BLaER1 treated with 17β-estradiol and CSF1 and Interleukin-3, amounts not matched to agents 10 nM and 100 nM (cell line): ENCODE measurements around the gene PLOD1.
"Not testable (repeated sequence)": the region's sequence is repeated elsewhere in the genome, so short reads cannot be mapped to it uniquely, and the experiment has no call there.

Experiments
- H3K27ac ChIP-seq, 11 experiments: shearing (Covaris generic); formaldehyde crosslinking; 2 replicates each; pipeline ENCODE4 v1.8.1; 2022
- H3K27me3 ChIP-seq, 11 experiments: shearing (Covaris generic); formaldehyde crosslinking; 2 replicates each; pipeline ENCODE4 v1.8.1; 2022
- H3K36me3 ChIP-seq, 11 experiments: shearing (Covaris generic); formaldehyde crosslinking; 2 replicates each; pipeline ENCODE4 v1.8.1; 2022
- H3K4me1 ChIP-seq, 10 experiments: shearing (Covaris generic); formaldehyde crosslinking; 2 replicates each; pipeline ENCODE4 v1.8.1; 2022
- H3K4me2 ChIP-seq, 11 experiments: shearing (Covaris generic); formaldehyde crosslinking; 2 replicates each; pipeline ENCODE4 v1.8.1; 2022
- H3K4me3 ChIP-seq, 10 experiments: shearing (Covaris generic); formaldehyde crosslinking; 2 replicates each; pipeline ENCODE4 v1.8.1; 2022
- H3K9ac ChIP-seq, 11 experiments: shearing (Covaris generic); formaldehyde crosslinking; 2 replicates each; pipeline ENCODE4 v1.8.1; 2022
- H3K9me3 ChIP-seq, 11 experiments: shearing (Covaris generic); formaldehyde crosslinking; replicated peaks in 1 of 11; 2 replicates each; pipeline ENCODE4 v1.8.1; 2022
- H4K20me1 ChIP-seq, 11 experiments: shearing (Covaris generic); formaldehyde crosslinking; 2 replicates each; pipeline ENCODE4 v1.8.1; 2022
- Cebpa-rat ChIP-seq, 11 experiments: shearing (Covaris generic); IDR thresholded peaks; 2 replicates each; pipeline ENCODE4 v1.8.1; 2022

The PLOD1 gene

GRCh38 chr1:11898086-11898785 is 36.3 kb upstream of the PLOD1 start:
- Histone ChIP-seq H3K9me3 (no peaks in the 10 kb centered on the region), H3K4me3 (no peak overlapping the region), H3K9ac (no peak overlapping the region), H3K4me1 (peaks cover 0 to 7% (median 7%) of the 10 kb centered on the region in 10 experiments; a peak in 14 of 20 replicates), H4K20me1 (no peaks in the 10 kb centered on the region; a peak in 1 of 22 replicates), H3K27ac (no peak overlapping the region), H3K27me3 (peaks cover 11 to 31% (median 23%) of the 10 kb centered on the region in 11 experiments), H3K4me2 (no peak overlapping the region), H3K36me3 (no peaks in the 10 kb centered on the region)
- no peak for TF ChIP-seq Cebpa-rat (IDR thresholded peaks at IDR 0.05)

GRCh38 chr1:11898831-11899467 is 35.6 kb upstream of the PLOD1 start:
- no peaks in the 10 kb centered on the region; a peak in 1 of 20 replicates for H3K4me1 ChIP-seq
- H3K27ac ChIP-seq, result no peak overlapping the region
- peaks cover 11 to 31% (median 23%) of the 10 kb centered on the region in 11 experiments for H3K27me3 ChIP-seq
- H3K36me3 ChIP-seq, result no peaks in the 10 kb centered on the region
- no peak overlapping the region for H3K9ac ChIP-seq
- no peaks in the 10 kb centered on the region; a peak in 1 of 22 replicates for H4K20me1 ChIP-seq
- H3K4me2 ChIP-seq, result no peak overlapping the region
- no peak for TF ChIP-seq Cebpa-rat (IDR thresholded peaks at IDR 0.05)
- H3K4me3 ChIP-seq, result no peak overlapping the region
- no peaks in the 10 kb centered on the region for H3K9me3 ChIP-seq

GRCh38 chr1:11901446-11901845 is 33.1 kb upstream of the PLOD1 start:
- not testable (repeated sequence) for H4K20me1 ChIP-seq, H3K27ac ChIP-seq, H3K4me2 ChIP-seq

GRCh38 chr1:11903210-11903609 is 31.3 kb upstream of the PLOD1 start:
- Histone ChIP-seq H3K36me3 (no peaks in the 10 kb centered on the region), H3K4me3 (no peak overlapping the region), H3K9me3 (no peaks in the 10 kb centered on the region), H3K9ac (no peak overlapping the region), H3K27me3 (peaks cover 11 to 18% (median 14%) of the 10 kb centered on the region in 11 experiments), H4K20me1 (peaks cover 0 to 3% (median 0%) of the 10 kb centered on the region in 11 experiments; a peak in 2 of 22 replicates), H3K27ac (no peak overlapping the region), H3K4me2 (no peak overlapping the region), H3K4me1 (peaks cover 18 to 33% (median 28%) of the 10 kb centered on the region in 10 experiments)
- no peak for TF ChIP-seq Cebpa-rat (IDR thresholded peaks at IDR 0.05)

More at GRCh38 chr1:11901446-11901845, 33.1 kb upstream of the PLOD1 start:
- peaks cover 13 to 22% (median 17%) of the 10 kb centered on the region in 10 experiments for H3K4me1 ChIP-seq
- H3K4me3 ChIP-seq, H3K36me3 ChIP-seq, H3K9ac ChIP-seq, H3K9me3 ChIP-seq: not testable (repeated sequence)
- H3K27me3 ChIP-seq, result peaks cover 11 to 31% (median 23%) of the 10 kb centered on the region in 11 experiments

- not testable (repeated sequence) for H3K27ac ChIP-seq, H3K36me3 ChIP-seq, H3K4me3 ChIP-seq, H3K9me3 ChIP-seq, H4K20me1 ChIP-seq, H3K4me2 ChIP-seq, H3K9ac ChIP-seq
- peaks cover 3 to 10% (median 5%) of the 10 kb centered on the region in 11 experiments for H3K27me3 ChIP-seq
- peaks cover 18 to 33% (median 28%) of the 10 kb centered on the region in 10 experiments for H3K4me1 ChIP-seq
Measured at GRCh38 chr1:11904156-11904555, 30.4 kb upstream of the PLOD1 start.

- Histone ChIP-seq H3K4me2 (peak overlapping the region in 10 of 11 experiments; percentile 28 to 74 (median 64); a peak in 19 of 22 replicates), H4K20me1 (peaks cover 0 to 4% (median 0%) of the 10 kb centered on the region in 11 experiments; a peak in 2 of 22 replicates), H3K36me3 (no peaks in the 10 kb centered on the region), H3K9ac (no peak overlapping the region), H3K4me1 (peaks cover 18 to 33% (median 28%) of the 10 kb centered on the region in 10 experiments), H3K27me3 (0 out of 22 replicates have a peak, but pooled peaks cover 0 to 2% (median 0%) of the 10 kb centered on the region in 11 experiments), H3K27ac (no peak overlapping the region), H3K4me3 (no peak overlapping the region), H3K9me3 (no peaks in the 10 kb centered on the region)
- TF ChIP-seq Cebpa-rat (IDR thresholded peaks at IDR 0.05), result no peak
Measured at GRCh38 chr1:11904978-11905377, 29.5 kb upstream of the PLOD1 start.

- H3K4me1 ChIP-seq, result peaks cover 25 to 41% (median 36%) of the 10 kb centered on the region in 10 experiments
- H3K36me3 ChIP-seq, result no peaks in the 10 kb centered on the region
- H3K9ac ChIP-seq, result peak overlapping the region in 8 of 11 experiments; percentile 2 to 98 (median 65); a peak in 11 of 22 replicates
- no peaks in the 10 kb centered on the region for H3K27me3 ChIP-seq
- H3K9me3 ChIP-seq, result no peaks in the 10 kb centered on the region
- no peak overlapping the region for H3K4me3 ChIP-seq
- peaks cover 0 to 4% (median 0%) of the 10 kb centered on the region in 11 experiments; a peak in 2 of 22 replicates for H4K20me1 ChIP-seq
- TF ChIP-seq Cebpa-rat (IDR thresholded peaks at IDR 0.05), result no peak
- peak overlapping the region in 2 of 11 experiments; percentile 24 to 99; a peak in 1 of 22 replicates for H3K27ac ChIP-seq
- H3K4me2 ChIP-seq, result peak overlapping the region in 10 of 11 experiments; percentile 39 to 74 (median 64); a peak in 20 of 22 replicates
Measured at GRCh38 chr1:11906870-11907269, 27.6 kb upstream of the PLOD1 start.

GRCh38 chr1:11907275-11908094 is 27.0 kb upstream of the PLOD1 start:
- H3K27ac ChIP-seq, result peak overlapping the region; percentile 93 to 99 (median 97)
- peaks cover 25 to 41% (median 36%) of the 10 kb centered on the region in 10 experiments for H3K4me1 ChIP-seq
- peak overlapping the region in 3 of 10 experiments; percentile 57 to 66 (median 64); a peak in 4 of 20 replicates for H3K4me3 ChIP-seq
- peaks cover 0 to 4% (median 0%) of the 10 kb centered on the region in 11 experiments; a peak in 2 of 22 replicates for H4K20me1 ChIP-seq
- H3K36me3 ChIP-seq, result no peaks in the 10 kb centered on the region
- H3K27me3 ChIP-seq, result no peaks in the 10 kb centered on the region
- H3K9me3 ChIP-seq, result no peaks in the 10 kb centered on the region
- H3K9ac ChIP-seq, result peak overlapping the region; percentile 88 to 98 (median 92)
- peak overlapping the region; percentile 57 to 97 (median 67) for H3K4me2 ChIP-seq
- peak in 1 of 11 experiments; percentile 11; a peak in 1 of 22 replicates for TF ChIP-seq Cebpa-rat (IDR thresholded peaks at IDR 0.05)
